Activated B cell treated with CpG ODN at 0.5 μM for 24 hours (primary cell): Measurements from ENCODE around the gene KAZN. TPM values are rescaled to one million over a fixed set of nuclear protein-coding genes. Genes with fewer than 3 reads are reported as not detected.

Experiments used
- ATAC-seq: fragments of 200-7000 bp; cut with Tn5 transposase; one replicate; pipeline ENCODE4 v1.10.0; 2021; ENCODE audit warnings: low read depth, mild to moderate bottlenecking, moderate library complexity
- CTCF ChIA-PET: fragments of 350-600 bp; sonication (Branson Sonifier 250); formaldehyde crosslinking; loops from one replicate; lab custom pipeline; 2021; ENCODE audit warnings: antibody characterized with exemption; lab: Charles Lee
- POLR2A ChIA-PET: fragments of 350-600 bp; sonication (Branson Sonifier 250); formaldehyde crosslinking; loops from one replicate; lab custom pipeline; 2021; ENCODE audit warnings: antibody characterized with exemption; lab: Charles Lee
- DNase-seq: peaks from one replicate; pipeline ENCODE4 v3.0.0; 2022
- H3K27ac Mint-ChIP-seq: one replicate; pipeline ENCODE4 v1.8.0; 2020; ENCODE audit warnings: mixed read lengths
- H3K27me3 Mint-ChIP-seq: one replicate; pipeline ENCODE4 v1.8.0; 2021; ENCODE audit warnings: mixed read lengths
- H3K36me3 Mint-ChIP-seq: one replicate; pipeline ENCODE4 v1.8.0; 2021; ENCODE audit warnings: low read depth, mixed read lengths
- H3K4me1 Mint-ChIP-seq: one replicate; pipeline ENCODE4 v1.8.0; 2021; ENCODE audit warnings: mixed read lengths
- H3K4me3 Mint-ChIP-seq: one replicate; pipeline ENCODE4 v1.8.0; 2020; ENCODE audit warnings: mild to moderate bottlenecking, mixed read lengths
- H3K9me3 Mint-ChIP-seq: one replicate; pipeline ENCODE4 v1.8.0; 2020; ENCODE audit warnings: mixed read lengths
- CTCF ChIP-seq: fragments of 200-600 bp; IDR thresholded peaks from one replicate; pipeline ENCODE4 v1.8.0; 2022; ENCODE audit warnings: antibody characterized with exemption, mild to moderate bottlenecking
- intact Hi-C: fragments of 100-400 bp; cut with micrococcal nuclease; formaldehyde crosslinking; loops from one replicate; pipeline ENCODE4 v1.15.1; 2024
- total RNA-seq: library from RNA; stranded (reverse); gene quantifications from 2 replicates; pipeline ENCODE4 v1.2.3, GENCODE V29; 2022

KAZN gene
- total RNA-seq, 1 donor from 2014 or later = 0.73 TPM

- H3K9me3 Mint-ChIP-seq = no peaks in the 10 kb centered on the region
- H3K36me3 Mint-ChIP-seq = no peaks in the 10 kb centered on the region
- ChIA-PET POLR2A (no interaction called here), CTCF (no interaction called here)
- intact Hi-C loops = no loop called here
- H3K4me1 Mint-ChIP-seq = no peaks in the 10 kb centered on the region
- DNase-seq (no peak), ATAC-seq (no peak)
- H3K27me3 Mint-ChIP-seq = peaks cover 22% of the 10 kb centered on the region
- no peak overlapping the region for H3K27ac Mint-ChIP-seq
- no peak for TF ChIP-seq CTCF
- no peak overlapping the region for H3K4me3 Mint-ChIP-seq
Measured at GRCh38 chr1:14606632-14607031, 8.1 kb downstream of the KAZN start.

- Mint-ChIP-seq H3K27ac (no peak overlapping the region), H3K4me3 (no peak overlapping the region), H3K9me3 (no peaks in the 10 kb centered on the region), H3K27me3 (peaks cover 18% of the 10 kb centered on the region), H3K4me1 (no peaks in the 10 kb centered on the region), H3K36me3 (no peaks in the 10 kb centered on the region)
- intact Hi-C loops = no loop called here
- TF ChIP-seq CTCF = no peak
- no peak for ATAC-seq
- ChIA-PET CTCF (no interaction called here), POLR2A (no interaction called here)
- DNase-seq = no peak
Measured at GRCh38 chr1:14607295-14607694, 8.8 kb downstream of the KAZN start.

- CTCF ChIA-PET = no interaction called here
- no peak for TF ChIP-seq CTCF
- H3K4me3 Mint-ChIP-seq = no peak overlapping the region
Measured at GRCh38 chr1:14608308-14608707, 9.8 kb downstream of the KAZN start.

GRCh38 chr1:14610761-14611160, 12.3 kb downstream of the KAZN start:
- no peak for ATAC-seq
- H3K27ac Mint-ChIP-seq = no peak overlapping the region
- no peaks in the 10 kb centered on the region for H3K4me1 Mint-ChIP-seq
- H3K4me3 Mint-ChIP-seq = no peak overlapping the region
- CTCF ChIA-PET = no interaction called here
- H3K36me3 Mint-ChIP-seq = no peaks in the 10 kb centered on the region
- no peak for TF ChIP-seq CTCF
- intact Hi-C loops = no loop called here
- no peak for DNase-seq
- POLR2A ChIA-PET = no interaction called here
- no peaks in the 10 kb centered on the region for H3K9me3 Mint-ChIP-seq
- H3K27me3 Mint-ChIP-seq = peaks cover 2% of the 10 kb centered on the region

More at GRCh38 chr1:14608308-14608707, 9.8 kb downstream of the KAZN start:
- intact Hi-C loops = no loop called here
- H3K4me1 Mint-ChIP-seq = no peaks in the 10 kb centered on the region
- H3K27ac Mint-ChIP-seq = no peak overlapping the region
- POLR2A ChIA-PET = no interaction called here
- H3K36me3 Mint-ChIP-seq = no peaks in the 10 kb centered on the region
- no peaks in the 10 kb centered on the region for H3K9me3 Mint-ChIP-seq
- ATAC-seq (no peak), DNase-seq (no peak)
- peaks cover 11% of the 10 kb centered on the region for H3K27me3 Mint-ChIP-seq

GRCh38 chr1:14611792-14612191, 13.3 kb downstream of the KAZN start:
- POLR2A ChIA-PET = no interaction called here
- intact Hi-C loops = no loop called here
- peaks cover 2% of the 10 kb centered on the region for H3K27me3 Mint-ChIP-seq
- CTCF ChIA-PET = no interaction called here
- no peak overlapping the region for H3K27ac Mint-ChIP-seq
- ATAC-seq (no peak), DNase-seq (no peak)
- no peaks in the 10 kb centered on the region for H3K9me3 Mint-ChIP-seq
- no peaks in the 10 kb centered on the region for H3K36me3 Mint-ChIP-seq
- no peaks in the 10 kb centered on the region for H3K4me1 Mint-ChIP-seq
- no peak overlapping the region for H3K4me3 Mint-ChIP-seq
- TF ChIP-seq CTCF = no peak
